Heart left ventricle (tissue), 13 donors: ENCODE data around the gene MRFAP1.

Experiments used
- POLR2A ChIP-seq, 2 donors: fragments of 450-650 bp; IDR thresholded peaks; one replicate each; pipeline ENCODE4 v1.6.1; 2017; ENCODE audit warnings: antibody characterized with exemption in 2 of 2, mild to moderate bottlenecking in 2 of 2, moderate library complexity in 2 of 2
- TF ChIP-seq, protein P1 (sequence below), 12 donors: fragments of 200-600 bp; sonication (generic) in 4 of 12; IDR thresholded peaks; one replicate each; pipeline versions ENCODE4 v1.5.0 to v1.8.0; 2018 to 2022; ENCODE audit warnings: antibody characterized with exemption in 12 of 12, mild to moderate bottlenecking in 5 of 12
- donor health status: ischemic (EF 13 %, LVEDD 7.1; RV severe dilation, severe dysfunction).
- donor health status: DM: no; HTN: yes; CAD: no.
- donor health status: DM: no; HTN: no; CAD: no.
- donor health status: ischemic (EF 25% LVEDD 6.9; RV normal size, moderate dysfunction).
- donor health status: ischemic (EF 25% LVEDD 5.7; RV mildly dilated, moderate dysfunction).
- donor health status: ischemic (EF 35%, LVEDD 5.7; RV mildly dilated, moderate dysfunction).
- donor health status: nonischemic (EF 11% LVEDD 7.7; RV severe dilation, severe dysfunction).
- donor health status: DM: yes; HTN: yes; CAD: no.
- donor health status: PGD.
- donor health status: ischemic (EF 29% LVEDD 5.4; RV normal size, mild dysfunction).
- donor health status: nonischemic (EF 23%, LVEDD 6.1; RV moderate dilation, normal function).

GRCh38 chr4:6632125-6632524, 8.4 kb upstream of the MRFAP1 start:
- TF ChIP-seq, protein P1, sequence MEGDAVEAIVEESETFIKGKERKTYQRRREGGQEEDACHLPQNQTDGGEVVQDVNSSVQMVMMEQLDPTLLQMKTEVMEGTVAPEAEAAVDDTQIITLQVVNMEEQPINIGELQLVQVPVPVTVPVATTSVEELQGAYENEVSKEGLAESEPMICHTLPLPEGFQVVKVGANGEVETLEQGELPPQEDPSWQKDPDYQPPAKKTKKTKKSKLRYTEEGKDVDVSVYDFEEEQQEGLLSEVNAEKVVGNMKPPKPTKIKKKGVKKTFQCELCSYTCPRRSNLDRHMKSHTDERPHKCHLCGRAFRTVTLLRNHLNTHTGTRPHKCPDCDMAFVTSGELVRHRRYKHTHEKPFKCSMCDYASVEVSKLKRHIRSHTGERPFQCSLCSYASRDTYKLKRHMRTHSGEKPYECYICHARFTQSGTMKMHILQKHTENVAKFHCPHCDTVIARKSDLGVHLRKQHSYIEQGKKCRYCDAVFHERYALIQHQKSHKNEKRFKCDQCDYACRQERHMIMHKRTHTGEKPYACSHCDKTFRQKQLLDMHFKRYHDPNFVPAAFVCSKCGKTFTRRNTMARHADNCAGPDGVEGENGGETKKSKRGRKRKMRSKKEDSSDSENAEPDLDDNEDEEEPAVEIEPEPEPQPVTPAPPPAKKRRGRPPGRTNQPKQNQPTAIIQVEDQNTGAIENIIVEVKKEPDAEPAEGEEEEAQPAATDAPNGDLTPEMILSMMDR (IDR thresholded peaks at IDR 0.05): no peak
- no peak for TF ChIP-seq POLR2A (IDR thresholded peaks at IDR 0.05)
